ENCODE results near the gene ARAP3. TPM values are rescaled to one million over a fixed set of nuclear protein-coding genes. Genes with fewer than 3 reads are reported as not detected.
A peak's percentile ranks its signal among the peaks of the same experiment; 100 is the strongest.

ARAP3 gene
- total RNA-seq, 2 experiments from 2014 or later: 13.6 to 13.9 TPM

- ChIA-PET POLR2A (no interaction called here), CTCF (no interaction called here)
- Mint-ChIP-seq H3K4me1 (peaks cover 3% of the 10 kb centered on the region), H3K4me3 (no peak overlapping the region), H3K36me3 (ENCODE audit: low read depth) (no peaks in the 10 kb centered on the region), H3K27me3 (peaks cover 14% of the 10 kb centered on the region), H3K27ac (no peak overlapping the region), H3K9me3 (no peaks in the 10 kb centered on the region)
- no peak for DNase-seq
Measured at GRCh38 chr5:141713616-141714309, 31.7 kb upstream of the ARAP3 start.

- no peak overlapping the region for H3K4me3 Mint-ChIP-seq
- no peak overlapping the region for H3K27ac Mint-ChIP-seq
- H3K36me3 Mint-ChIP-seq (ENCODE audit: low read depth): no peaks in the 10 kb centered on the region
- no peak for DNase-seq
- ChIA-PET CTCF (no interaction called here), POLR2A (no interaction called here)
- H3K27me3 Mint-ChIP-seq: peaks cover 6% of the 10 kb centered on the region
- H3K9me3 Mint-ChIP-seq: no peaks in the 10 kb centered on the region
- H3K4me1 Mint-ChIP-seq: peaks cover 3% of the 10 kb centered on the region
Measured at GRCh38 chr5:141711687-141712086, 29.7 kb upstream of the ARAP3 start.

GRCh38 chr5:141709699-141710267, 27.8 kb upstream of the ARAP3 start:
- ChIA-PET CTCF (interaction anchor here (1.3 kb wide), 1 partner anchor 10 kb away, joined by 3 read pairs; no protein-coding TSS in a partner anchor), POLR2A (no interaction called here)
- Mint-ChIP-seq H3K9me3 (no peaks in the 10 kb centered on the region), H3K36me3 (ENCODE audit: low read depth) (no peaks in the 10 kb centered on the region), H3K27me3 (peaks cover 7% of the 10 kb centered on the region), H3K27ac (no peak overlapping the region), H3K4me3 (no peak overlapping the region), H3K4me1 (peaks cover 3% of the 10 kb centered on the region)
- DNase-seq: no peak

GRCh38 chr5:141708016-141708415, 26.0 kb upstream of the ARAP3 start:
- no peak overlapping the region for H3K4me3 Mint-ChIP-seq
- peaks cover 7% of the 10 kb centered on the region for H3K27me3 Mint-ChIP-seq
- POLR2A ChIA-PET: no interaction called here
- H3K36me3 Mint-ChIP-seq (ENCODE audit: low read depth): no peaks in the 10 kb centered on the region
- DNase-seq: no peak
- no peak overlapping the region for H3K27ac Mint-ChIP-seq
- CTCF ChIA-PET: no interaction called here
- H3K9me3 Mint-ChIP-seq: no peaks in the 10 kb centered on the region
- H3K4me1 Mint-ChIP-seq: peaks cover 5% of the 10 kb centered on the region

- peaks cover 9% of the 10 kb centered on the region for H3K27me3 Mint-ChIP-seq
- ChIA-PET POLR2A (no interaction called here), CTCF (interaction anchor here (0.9 kb wide), 1 partner anchor 15 kb away, joined by 4 read pairs; no protein-coding TSS in a partner anchor)
- H3K36me3 Mint-ChIP-seq (ENCODE audit: low read depth): no peaks in the 10 kb centered on the region
- H3K4me1 Mint-ChIP-seq: peaks cover 6% of the 10 kb centered on the region
- no peaks in the 10 kb centered on the region for H3K9me3 Mint-ChIP-seq
- no peak for DNase-seq
- no peak overlapping the region for H3K27ac Mint-ChIP-seq
- H3K4me3 Mint-ChIP-seq: no peak overlapping the region
Measured at GRCh38 chr5:141707510-141707909, 25.5 kb upstream of the ARAP3 start.

- H3K36me3 Mint-ChIP-seq (ENCODE audit: low read depth): no peaks in the 10 kb centered on the region
- peaks cover 19% of the 10 kb centered on the region for H3K4me1 Mint-ChIP-seq
- H3K4me3 Mint-ChIP-seq: no peak overlapping the region
- H3K9me3 Mint-ChIP-seq: no peaks in the 10 kb centered on the region
- peaks cover 12% of the 10 kb centered on the region for H3K27me3 Mint-ChIP-seq
- ChIA-PET CTCF (no interaction called here), POLR2A (no interaction called here)
- no peak for DNase-seq
- no peak overlapping the region for H3K27ac Mint-ChIP-seq
Measured at GRCh38 chr5:141706121-141706520, 24.1 kb upstream of the ARAP3 start.

GRCh38 chr5:141705469-141705868, 23.4 kb upstream of the ARAP3 start:
- H3K36me3 Mint-ChIP-seq (ENCODE audit: low read depth): no peaks in the 10 kb centered on the region
- no peak overlapping the region for H3K4me3 Mint-ChIP-seq
- H3K4me1 Mint-ChIP-seq: peaks cover 20% of the 10 kb centered on the region
- peaks cover 18% of the 10 kb centered on the region for H3K27me3 Mint-ChIP-seq
- H3K9me3 Mint-ChIP-seq: no peaks in the 10 kb centered on the region
- no peak for DNase-seq
- POLR2A ChIA-PET: no interaction called here
- CTCF ChIA-PET: no interaction called here
- H3K27ac Mint-ChIP-seq: no peak overlapping the region

- Mint-ChIP-seq H3K4me3 (no peak overlapping the region), H3K27ac (no peak overlapping the region), H3K9me3 (no peaks in the 10 kb centered on the region), H3K36me3 (ENCODE audit: low read depth) (no peaks in the 10 kb centered on the region), H3K27me3 (peaks cover 24% of the 10 kb centered on the region), H3K4me1 (peaks cover 20% of the 10 kb centered on the region)
- DNase-seq: no peak
- ChIA-PET POLR2A (no interaction called here), CTCF (interaction anchor here (1.8 to 6.5 kb wide), 3 partner anchors 13 to 264 kb away, joined by 6 to 74 read pairs (median 73); partner anchors contain the start of genes PCDH1 and RNF14)
Measured at GRCh38 chr5:141704782-141705297, 22.8 kb upstream of the ARAP3 start.

GRCh38 chr5:141703133-141703561, 21.1 kb upstream of the ARAP3 start:
- POLR2A ChIA-PET: interaction anchor here (1.2 to 3.6 kb wide), 6 partner anchors 10 to 258 kb away, joined by 4 to 20 read pairs (median 6); partner anchors contain the start of genes DELE1 and PCDH1

GRCh38 chr5:141701360-141702119, 19.5 kb upstream of the ARAP3 start:
- Mint-ChIP-seq H3K36me3 (ENCODE audit: low read depth) (no peaks in the 10 kb centered on the region), H3K27ac (no peak overlapping the region), H3K9me3 (no peaks in the 10 kb centered on the region), H3K4me1 (peaks cover 20% of the 10 kb centered on the region), H3K4me3 (peak overlapping the region; percentile 70), H3K27me3 (peaks cover 36% of the 10 kb centered on the region)
- ChIA-PET CTCF (interaction anchor here (0.6 to 6.5 kb wide), 16 partner anchors 9 to 308 kb away, joined by 3 to 74 read pairs (median 5); partner anchors contain the start of genes DELE1, PCDH1 and RNF14), POLR2A (interaction anchor here (1.0 to 3.6 kb wide), 4 partner anchors 8 to 267 kb away, joined by 5 to 20 read pairs (median 6); partner anchors contain the start of gene RNF14)
- no peak for DNase-seq

More at GRCh38 chr5:141703133-141703561, 21.1 kb upstream of the ARAP3 start:
- no peak for DNase-seq
- Mint-ChIP-seq H3K4me3 (peak overlapping the region; percentile 70), H3K36me3 (ENCODE audit: low read depth) (no peaks in the 10 kb centered on the region), H3K27me3 (peaks cover 32% of the 10 kb centered on the region), H3K9me3 (no peaks in the 10 kb centered on the region), H3K4me1 (peaks cover 20% of the 10 kb centered on the region), H3K27ac (no peak overlapping the region)
- CTCF ChIA-PET: interaction anchor here (0.7 to 6.5 kb wide), 8 partner anchors 11 to 266 kb away, joined by 3 to 74 read pairs (median 9); partner anchors contain the start of genes PCDH1 and RNF14

GRCh38 chr5:141697586-141697985, 15.6 kb upstream of the ARAP3 start:
- H3K4me3 Mint-ChIP-seq: no peak overlapping the region
- no peak for DNase-seq
- no peaks in the 10 kb centered on the region for H3K36me3 Mint-ChIP-seq (ENCODE audit: low read depth)
- peaks cover 31% of the 10 kb centered on the region for H3K27me3 Mint-ChIP-seq
- CTCF ChIA-PET: interaction anchor here (0.8 to 1.0 kb wide), 2 partner anchors 167 to 264 kb away, joined by 3 to 4 read pairs; no protein-coding TSS in a partner anchor
- H3K9me3 Mint-ChIP-seq: no peaks in the 10 kb centered on the region
- POLR2A ChIA-PET: no interaction called here
- H3K27ac Mint-ChIP-seq: no peak overlapping the region
- peaks cover 31% of the 10 kb centered on the region for H3K4me1 Mint-ChIP-seq

GRCh38 chr5:141696431-141696830, 14.4 kb upstream of the ARAP3 start:
- no peak for DNase-seq
- no peak overlapping the region for H3K27ac Mint-ChIP-seq
- no peak overlapping the region for H3K4me3 Mint-ChIP-seq
- H3K36me3 Mint-ChIP-seq (ENCODE audit: low read depth): no peaks in the 10 kb centered on the region
- H3K27me3 Mint-ChIP-seq: peaks cover 34% of the 10 kb centered on the region
- no peaks in the 10 kb centered on the region for H3K9me3 Mint-ChIP-seq
- peaks cover 32% of the 10 kb centered on the region for H3K4me1 Mint-ChIP-seq
- ChIA-PET POLR2A (interaction anchor here (0.6 kb wide), 1 partner anchor 264 kb away, joined by 3 read pairs; no protein-coding TSS in a partner anchor), CTCF (interaction anchor here (0.9 to 7.1 kb wide), 4 partner anchors 129 to 294 kb away, joined by 3 to 214 read pairs (median 80); partner anchors contain the start of genes PCDH1 and PCDH12)
